GM19468 (cell line): ENCODE measurements around the gene BRAF.
"Not testable (repeated sequence)": the region's sequence is repeated elsewhere in the genome, so short reads cannot be mapped to it uniquely, and the experiment has no call there.

ENCODE experiments used
- ATAC-seq: cut with Tn5 transposase; IDR thresholded peaks from one replicate; pipeline ENCODE4 v1.9.1; 2021; ENCODE audit warnings: mild to moderate bottlenecking, moderate library complexity, moderate number of reproducible peaks; ENCODE audit not compliant: unreplicated experiment; ENCODE audit errors: extremely low read depth

The BRAF gene

GRCh38 chr7:140689199-140690152 lies 235.3 kb downstream of the BRAF start:
- no peak for ATAC-seq

DNA sequence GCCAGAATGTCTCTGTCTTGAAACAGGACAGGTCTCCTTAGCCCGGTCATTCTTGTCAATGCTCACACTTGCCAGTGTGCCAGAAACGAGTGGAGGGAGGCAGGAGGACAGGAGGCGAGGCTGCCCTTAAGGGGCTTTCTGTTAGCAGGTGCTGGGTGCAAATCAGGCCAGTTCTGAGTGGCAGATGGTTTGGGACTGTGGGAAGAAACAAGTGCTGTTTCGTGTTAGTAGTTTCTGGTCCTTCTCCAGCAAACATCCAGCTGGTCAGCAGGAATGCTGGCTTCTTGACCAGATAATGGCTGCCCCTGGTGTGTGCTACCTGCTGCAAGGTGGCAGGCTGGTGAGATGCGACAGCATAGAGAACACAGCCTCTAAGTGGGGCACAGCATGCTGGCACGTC lies 236.4 kb downstream of the BRAF start:
- no peak for ATAC-seq

- ATAC-seq = no peak
These were observed 237.8 kb downstream of the BRAF start for GRCh38 chr7:140686921-140687320.

DNA sequence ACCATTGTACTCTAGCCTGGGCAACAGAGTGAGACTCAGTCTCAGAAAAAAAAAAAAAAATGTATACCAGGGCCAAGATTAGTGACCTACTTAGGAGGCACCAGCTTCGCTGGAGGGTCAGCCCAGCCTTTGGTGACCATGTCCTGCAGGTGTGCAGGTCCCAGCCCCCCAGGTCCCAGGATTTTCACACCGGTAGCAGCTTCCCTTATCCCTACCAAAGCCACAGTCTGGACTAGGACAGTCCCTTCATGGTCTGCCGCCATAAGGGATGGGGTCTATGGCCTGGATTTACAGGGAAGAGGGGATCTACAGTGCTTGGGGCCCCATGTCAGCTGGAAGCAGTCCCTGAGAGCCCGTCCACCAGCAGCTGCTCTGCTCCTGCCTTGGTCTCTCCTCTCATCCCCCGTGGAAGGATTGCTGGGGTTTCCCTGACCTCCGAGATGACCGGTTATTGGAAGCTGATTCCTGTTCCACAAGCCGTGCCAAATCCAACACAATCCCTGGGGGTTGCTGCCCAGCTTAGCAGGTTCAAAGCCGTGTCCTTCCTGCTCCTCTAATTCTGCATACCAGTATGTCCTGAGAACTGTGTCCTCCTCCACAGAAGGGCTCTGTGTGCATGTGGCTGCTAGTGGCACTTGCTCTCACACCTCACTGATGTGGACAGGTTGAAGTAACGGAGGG lies 239.2 kb downstream of the BRAF start:
- no peak for ATAC-seq

- ATAC-seq = no peak
These were observed 240.4 kb downstream of the BRAF start for GRCh38 chr7:140684066-140684950.

- no peak for ATAC-seq
These were observed 241.1 kb downstream of the BRAF start for GRCh38 chr7:140683657-140684056.

DNA sequence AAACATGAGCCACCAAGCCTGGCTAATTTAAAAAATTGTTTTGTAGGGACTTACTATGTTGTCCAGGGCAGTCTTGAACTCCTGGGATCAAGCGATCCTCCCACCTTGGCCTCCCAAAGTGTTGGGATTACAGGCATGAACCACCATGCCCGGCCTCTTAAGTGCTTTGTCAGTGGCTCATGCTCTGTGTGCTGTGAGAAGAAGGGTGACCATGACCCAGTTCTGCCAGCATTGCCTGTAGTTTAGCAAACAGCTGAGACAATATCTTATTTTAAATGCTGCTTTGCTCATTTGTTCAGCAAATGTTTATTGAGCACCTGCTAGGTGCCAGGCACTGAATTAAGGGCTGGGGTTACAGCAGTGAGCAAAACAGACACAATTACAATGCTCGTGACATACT lies 243.0 kb downstream of the BRAF start:
- no peak for ATAC-seq

- ATAC-seq = no peak
These were observed 243.8 kb downstream of the BRAF start for GRCh38 chr7:140680886-140681285.

DNA sequence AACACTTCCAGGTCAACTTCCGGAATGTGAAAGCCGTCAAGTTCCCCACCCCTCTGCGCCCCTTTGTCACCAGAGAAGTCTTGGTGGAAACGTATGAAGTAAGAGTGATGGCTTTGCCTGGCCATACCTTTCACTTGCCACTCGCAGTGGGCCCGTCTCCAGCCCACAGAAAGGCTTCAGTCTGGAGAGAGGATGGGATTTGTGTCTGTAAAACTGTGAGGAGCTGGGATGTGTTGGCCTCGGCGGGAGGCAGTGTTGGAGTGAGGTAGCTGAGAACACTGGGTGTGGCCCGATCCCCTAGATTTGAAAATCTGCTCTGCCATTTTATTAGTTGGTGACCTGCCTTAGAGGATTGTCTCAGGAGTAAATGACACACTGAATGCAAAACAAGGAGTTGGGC lies 245.5 kb downstream of the BRAF start:
- ATAC-seq = no peak

GRCh38 chr7:140678816-140679130 lies 246.0 kb downstream of the BRAF start:
- ATAC-seq = no peak

DNA sequence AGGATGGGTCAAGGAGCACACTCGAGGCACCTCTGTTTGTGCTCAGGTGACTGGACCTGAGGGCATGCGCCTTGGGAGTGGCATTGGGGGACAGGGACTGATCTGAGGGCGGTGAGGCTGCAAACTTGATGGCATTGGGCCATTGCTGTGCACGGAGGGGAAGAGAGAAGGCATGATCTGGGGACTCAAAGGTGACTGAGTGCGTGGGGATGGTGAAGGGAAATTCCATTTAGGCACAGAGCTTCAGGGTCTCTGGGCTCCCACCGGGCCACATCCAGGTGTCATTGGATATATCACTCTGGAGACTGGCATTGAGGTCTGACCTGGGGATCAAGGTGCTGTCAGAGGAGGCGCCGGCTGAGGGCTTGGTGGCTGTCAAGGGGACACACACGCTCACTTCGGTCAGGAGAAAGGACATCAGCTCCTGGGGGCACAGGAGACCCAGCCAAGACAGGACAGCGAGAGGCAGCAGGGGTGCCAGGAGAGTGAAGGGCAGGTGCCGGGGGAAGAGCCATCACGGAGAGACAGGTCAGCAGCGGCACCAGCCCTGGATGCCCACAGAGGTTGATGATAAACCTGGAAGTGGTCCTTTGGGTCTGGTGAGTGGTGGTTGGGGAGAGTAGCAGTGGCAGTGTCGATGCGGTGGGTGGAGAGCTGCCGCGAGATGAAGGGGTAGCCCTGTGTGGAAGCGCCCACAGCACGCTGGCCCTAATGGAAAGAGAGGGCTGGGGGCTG lies 246.5 kb downstream of the BRAF start:
- no peak for ATAC-seq

- ATAC-seq = no peak
These were observed 247.2 kb downstream of the BRAF start for GRCh38 chr7:140677496-140677895.

DNA sequence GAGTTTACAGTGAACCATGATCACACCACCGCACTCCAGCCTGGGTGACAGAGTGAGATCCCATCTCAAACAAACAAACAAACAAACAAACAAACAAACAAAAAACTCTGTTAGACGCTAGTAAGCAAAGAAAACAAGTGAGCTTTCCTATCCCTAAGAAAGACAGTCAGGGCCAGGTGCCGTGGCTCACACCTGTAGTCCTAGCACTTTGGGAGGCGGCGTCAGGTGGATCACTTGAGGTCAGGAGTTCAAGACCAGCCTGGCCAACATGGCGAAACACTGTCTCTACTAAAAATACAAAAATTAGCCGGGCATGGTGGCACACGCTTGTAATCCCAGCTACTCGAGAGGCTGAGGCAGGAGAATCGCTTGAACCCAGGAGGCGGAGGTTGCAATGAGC lies 247.8 kb downstream of the BRAF start:
- not testable (repeated sequence) for ATAC-seq

DNA sequence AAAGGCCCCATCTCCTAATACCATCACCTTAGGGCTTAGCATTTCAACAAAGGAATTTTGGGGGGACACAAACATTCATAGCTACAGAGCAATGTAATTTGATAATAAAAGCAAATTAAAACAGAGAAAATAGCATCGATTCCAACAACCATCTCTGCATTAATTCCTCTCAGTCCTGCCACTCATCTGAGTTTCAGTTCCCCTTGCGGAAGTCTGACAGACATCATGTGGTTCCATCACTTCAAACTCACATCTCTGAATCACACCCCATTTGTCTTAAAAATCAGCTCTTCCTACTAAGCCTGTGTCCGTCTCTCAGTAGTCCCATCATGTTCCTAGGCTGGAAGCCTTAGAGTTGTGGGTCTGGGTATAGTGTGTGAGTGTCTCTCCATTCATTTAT lies 248.4 kb downstream of the BRAF start:
- ATAC-seq = peak; percentile 31

DNA sequence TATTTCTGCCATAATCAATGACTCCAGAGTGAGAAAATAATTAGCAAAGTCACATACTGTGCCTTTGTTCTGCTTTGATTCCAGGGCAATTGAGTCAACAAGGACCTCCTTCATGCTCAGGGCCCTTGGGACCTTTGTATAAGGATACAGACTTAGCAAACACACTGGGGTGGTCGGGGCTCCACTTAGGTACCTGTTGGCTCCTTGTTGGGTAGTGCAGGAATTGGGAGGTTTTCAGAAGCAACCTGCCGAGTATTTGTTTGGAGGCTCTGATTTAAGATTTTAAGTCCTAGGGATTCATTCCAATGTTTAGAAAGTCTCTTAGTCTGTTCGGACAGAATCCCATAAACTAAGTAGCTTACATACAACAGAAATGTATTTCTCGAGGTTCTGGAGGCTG lies 249.0 kb downstream of the BRAF start:
- ATAC-seq = no peak

DNA sequence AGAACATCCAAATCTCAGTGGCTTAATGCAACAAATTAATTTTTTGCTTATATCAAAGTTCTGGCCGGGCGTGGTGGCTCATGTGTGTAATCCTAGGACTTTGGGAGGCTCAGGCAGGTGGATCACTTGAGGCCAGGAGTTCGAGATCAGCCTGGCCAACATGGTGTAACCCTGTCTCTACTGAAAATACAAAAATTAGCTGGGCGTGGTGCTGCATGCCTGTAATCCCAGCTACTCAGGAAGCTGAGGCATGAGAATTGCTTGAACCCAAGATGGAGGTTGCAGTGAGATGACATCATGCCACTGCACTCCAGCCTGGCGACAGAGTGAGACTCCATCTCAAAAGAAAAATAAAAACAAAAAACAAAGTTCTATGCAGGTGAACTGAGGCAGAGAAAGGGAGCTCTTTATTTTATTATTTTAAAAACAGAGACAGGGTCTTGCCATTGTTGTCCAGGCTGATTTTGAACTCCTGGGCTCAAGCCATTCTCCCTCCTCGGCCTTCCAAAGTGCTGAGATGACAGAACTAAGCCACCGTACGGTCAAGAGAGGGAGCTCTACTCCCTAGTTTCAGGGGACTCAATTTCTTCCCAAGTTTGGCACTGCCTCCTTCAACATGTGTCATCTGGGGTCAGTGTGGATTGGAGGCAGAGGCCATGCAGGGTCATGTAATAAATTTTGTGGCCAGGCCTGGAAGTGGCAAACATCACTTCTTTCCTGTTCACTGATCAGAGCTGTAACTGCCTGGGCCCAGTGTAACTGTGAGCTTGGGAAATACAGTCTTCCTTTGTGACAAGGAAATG lies 249.6 kb downstream of the BRAF start:
- no peak for ATAC-seq

DNA sequence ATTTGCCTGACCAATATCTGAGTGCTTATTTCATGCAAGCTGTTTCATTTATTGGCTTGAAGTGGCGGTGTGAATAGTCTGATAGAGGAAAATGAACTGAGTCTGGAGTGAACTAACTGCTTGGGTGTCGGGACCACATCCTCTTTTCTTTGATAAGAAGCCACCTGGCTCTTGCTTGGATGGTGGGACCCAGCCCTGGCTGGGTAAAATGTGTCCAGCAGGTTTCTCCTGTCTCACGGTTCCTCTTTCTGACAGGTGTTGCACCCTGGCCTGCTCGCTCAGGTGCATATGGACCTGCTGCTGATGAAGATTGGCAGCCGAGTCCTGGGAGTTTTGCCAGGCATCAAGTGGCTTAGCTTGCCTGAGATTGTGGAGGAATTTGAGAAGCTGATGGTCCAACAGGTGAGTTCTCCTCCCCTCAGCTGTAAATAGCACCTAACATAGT lies 250.4 kb downstream of the BRAF start:
- ATAC-seq = no peak

GRCh38 chr7:140673774-140674155 lies 251.0 kb downstream of the BRAF start:
- ATAC-seq = no peak

- peak; percentile 37 for ATAC-seq
These were observed 251.5 kb downstream of the BRAF start for GRCh38 chr7:140673063-140673773.
